NCI-H69 (cell line): ENCODE results near the gene TRIM4.
"Not testable (repeated sequence)": the region's sequence is repeated elsewhere in the genome, so short reads cannot be mapped to it uniquely, and the experiment has no call there.

Experiments
- DNase-seq: peaks from one replicate; lab custom pipeline; 2025; lab: John Stamatoyannopoulos, UW

TRIM4 gene

DNA sequence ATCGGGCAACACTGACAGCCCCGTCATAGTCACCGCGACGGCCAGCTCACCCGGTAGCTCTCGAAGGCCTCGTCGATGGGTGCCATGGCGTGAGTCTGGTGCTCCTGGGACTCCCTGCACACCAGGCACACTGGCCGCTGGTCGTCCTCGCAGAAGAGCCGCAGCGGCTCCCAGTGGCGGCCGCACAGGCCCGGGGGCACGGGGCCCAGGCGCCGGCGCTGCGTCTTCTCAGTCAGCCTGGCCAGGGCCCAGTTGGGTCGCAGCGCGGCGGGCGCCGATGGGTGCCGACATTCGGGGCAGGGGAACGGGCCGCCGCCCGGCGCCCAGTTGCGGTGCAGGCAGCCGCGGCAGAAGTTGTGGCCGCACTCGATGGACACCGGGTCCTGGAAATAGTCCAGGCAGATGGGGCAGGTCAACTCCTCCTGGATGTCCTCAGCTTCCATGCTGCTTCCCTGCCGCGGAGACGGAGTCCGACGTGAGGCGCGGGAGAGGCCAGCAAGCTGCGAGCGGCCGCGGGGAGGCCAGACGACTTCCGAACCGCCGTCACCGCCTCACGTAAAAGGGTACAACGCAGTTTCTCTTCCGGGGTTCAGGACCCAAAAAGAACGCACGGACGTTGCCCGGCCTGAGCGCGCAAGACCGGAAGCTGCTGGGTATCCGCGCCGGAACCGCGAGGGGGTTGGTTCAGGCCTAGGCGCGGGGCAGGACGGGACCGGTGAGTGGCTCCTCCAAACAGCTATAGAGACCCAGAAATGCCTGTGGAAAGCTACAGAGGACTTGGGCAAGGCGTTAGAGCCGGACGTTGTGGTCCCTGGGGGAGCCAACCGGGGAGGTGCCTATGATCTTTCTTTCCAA, at the start of gene TRIM4:
Gene TRIM4 (minus strand): TSS at position 572 of the 855 bp plus-strand sequence. CDS start 129 bp downstream, at position 443.
- DNase-seq, result peak; percentile 94

DNA sequence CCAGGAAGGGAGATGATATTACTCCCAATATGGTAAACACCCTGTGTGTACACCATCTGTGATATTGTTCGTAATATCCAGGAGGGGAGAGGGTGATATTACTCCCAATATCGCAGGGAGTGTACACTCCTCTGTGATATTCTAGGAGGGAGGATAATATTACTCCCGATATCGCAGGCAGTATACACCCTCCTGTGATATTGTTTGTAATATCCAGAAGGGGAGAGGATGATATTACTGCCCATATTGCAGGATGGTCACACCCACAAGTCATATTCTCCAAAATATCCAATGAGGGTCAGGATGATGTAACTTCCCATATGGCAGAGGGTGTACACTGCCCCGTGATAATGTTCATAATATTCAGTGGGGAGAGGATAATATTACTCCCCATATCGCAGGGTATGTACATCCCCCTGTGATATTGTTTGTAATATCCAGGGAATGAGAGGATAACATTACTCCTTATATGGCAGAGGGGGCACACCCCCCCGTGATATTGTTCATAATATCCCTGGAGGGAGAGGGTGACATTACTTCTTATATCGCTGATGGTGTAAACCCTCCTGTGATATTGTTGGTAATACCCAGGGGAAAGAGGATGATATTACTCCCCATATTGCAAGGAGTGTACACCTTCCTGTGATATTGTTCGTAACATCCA, 39.4 kb upstream of the TRIM4 start:
- DNase-seq, result peak; percentile 62

DNA sequence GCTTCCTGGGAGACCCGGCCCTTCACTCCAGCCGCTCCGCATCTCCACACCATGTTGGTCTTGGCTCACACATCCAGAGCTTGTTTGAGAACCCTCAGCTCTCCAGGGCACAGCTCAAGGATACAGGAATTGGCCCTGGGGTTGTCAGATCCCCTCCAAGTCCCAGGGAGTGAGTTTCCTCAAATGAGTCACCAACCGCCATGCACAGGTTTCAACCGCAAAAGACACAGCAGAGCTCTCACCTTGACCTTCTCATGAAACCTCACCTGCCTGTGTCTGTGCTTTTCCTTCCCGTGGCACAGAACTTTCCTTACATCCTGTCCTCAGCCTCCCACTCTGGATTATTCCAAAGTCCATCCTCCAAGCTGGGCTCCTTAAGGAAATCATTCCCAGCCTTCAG, 35.9 kb upstream of the TRIM4 start:
- DNase-seq, result no peak

GRCh38 chr7:99954643-99955042, 35.3 kb upstream of the TRIM4 start:
- not testable (repeated sequence) for DNase-seq

- no peak for DNase-seq
Observed at GRCh38 chr7:99953649-99954048, 34.3 kb upstream of the TRIM4 start.

- DNase-seq, result not testable (repeated sequence)
Observed at GRCh38 chr7:99952649-99953048, 33.3 kb upstream of the TRIM4 start.

DNA sequence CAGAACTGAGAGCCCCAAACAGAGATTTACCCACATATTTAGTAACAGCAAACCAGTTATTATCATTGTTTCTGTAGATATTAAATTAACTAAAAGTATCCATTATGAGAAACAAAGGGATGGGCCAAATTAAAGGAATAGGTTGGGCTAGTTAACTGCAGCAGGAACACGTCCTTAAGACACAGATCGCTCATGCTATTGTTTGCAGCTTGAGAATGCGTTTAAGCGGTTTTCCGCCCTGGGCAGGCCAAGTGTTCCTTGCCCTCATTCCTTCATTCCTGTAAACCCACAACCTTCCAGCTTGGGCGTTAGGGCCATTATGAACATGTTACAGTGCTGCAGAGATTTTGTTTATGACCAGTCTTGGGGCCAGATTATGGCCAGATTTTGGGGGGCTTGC, 31.5 kb upstream of the TRIM4 start:
- DNase-seq, result not testable (repeated sequence)

- DNase-seq, result peak; percentile 14
Observed at GRCh38 chr7:99949645-99950228, 30.4 kb upstream of the TRIM4 start.

GRCh38 chr7:99947608-99948007, 28.3 kb upstream of the TRIM4 start:
- no peak for DNase-seq

DNA sequence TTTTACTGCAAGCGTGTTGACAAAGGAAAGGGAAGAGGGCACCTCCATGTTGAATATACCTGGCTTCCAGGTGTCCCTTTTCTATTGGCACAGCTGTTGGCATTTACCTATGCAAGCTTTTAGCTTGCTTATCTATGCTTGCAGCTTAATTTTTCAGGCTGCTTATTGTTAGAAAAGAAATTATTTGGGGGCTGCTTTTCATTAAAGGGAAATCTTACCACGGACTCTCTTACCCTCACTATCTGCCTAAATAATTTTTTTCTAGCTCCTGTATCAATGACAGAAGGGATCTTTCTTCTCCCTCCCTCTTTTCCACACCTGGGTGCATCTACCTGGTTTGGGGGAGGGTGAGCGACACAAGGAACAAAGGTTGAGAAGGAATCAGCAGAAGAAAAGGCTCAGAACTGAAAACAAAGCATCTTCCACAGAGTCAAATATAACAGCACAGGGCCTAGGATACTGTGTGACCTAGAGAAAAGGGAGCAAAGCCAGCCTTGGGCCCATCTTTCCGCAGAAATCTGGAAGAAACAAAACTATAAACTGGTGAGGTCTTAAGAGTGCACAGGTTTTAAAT, 25.3 kb upstream of the TRIM4 start:
- DNase-seq, result peak; percentile 45

GRCh38 chr7:99943641-99944496, 24.5 kb upstream of the TRIM4 start:
- peak; percentile 73 for DNase-seq

- DNase-seq, result no peak
Observed at GRCh38 chr7:99938296-99938695, 19.0 kb upstream of the TRIM4 start.

GRCh38 chr7:99935009-99935408, 15.7 kb upstream of the TRIM4 start:
- not testable (repeated sequence) for DNase-seq

GRCh38 chr7:99930376-99930775, 11.0 kb upstream of the TRIM4 start:
- no peak for DNase-seq

- DNase-seq, result no peak
Observed at GRCh38 chr7:99929730-99930053, 10.4 kb upstream of the TRIM4 start.

GRCh38 chr7:99928994-99929729, 9.8 kb upstream of the TRIM4 start, which contains the start of gene GJC3:
Gene GJC3 (minus strand): TSS chr7:99929620. CDS start chr7:99929620, 0 bp downstream.
- peak; percentile 82 for DNase-seq

GRCh38 chr7:99928188-99928587, 8.9 kb upstream of the TRIM4 start:
- no peak for DNase-seq

- no peak for DNase-seq
Observed at GRCh38 chr7:99927536-99927935, 8.2 kb upstream of the TRIM4 start.

GRCh38 chr7:99926321-99926720, 7.0 kb upstream of the TRIM4 start:
- DNase-seq, result no peak

GRCh38 chr7:99923200-99923599, 3.9 kb upstream of the TRIM4 start:
- no peak for DNase-seq

- no peak for DNase-seq
Observed at GRCh38 chr7:99920149-99920548, 819 bp upstream of the TRIM4 start.
